ENCODE results near the gene CAMTA1. TPM values are rescaled to one million over a fixed set of nuclear protein-coding genes. Genes with fewer than 3 reads are reported as not detected.
A peak's percentile ranks its signal among the peaks of the same experiment; 100 is the strongest.

CAMTA1 gene
- total and polyA plus RNA-seq, 4 donors, result 48.1 to 140 (median 52.3) TPM

DNA sequence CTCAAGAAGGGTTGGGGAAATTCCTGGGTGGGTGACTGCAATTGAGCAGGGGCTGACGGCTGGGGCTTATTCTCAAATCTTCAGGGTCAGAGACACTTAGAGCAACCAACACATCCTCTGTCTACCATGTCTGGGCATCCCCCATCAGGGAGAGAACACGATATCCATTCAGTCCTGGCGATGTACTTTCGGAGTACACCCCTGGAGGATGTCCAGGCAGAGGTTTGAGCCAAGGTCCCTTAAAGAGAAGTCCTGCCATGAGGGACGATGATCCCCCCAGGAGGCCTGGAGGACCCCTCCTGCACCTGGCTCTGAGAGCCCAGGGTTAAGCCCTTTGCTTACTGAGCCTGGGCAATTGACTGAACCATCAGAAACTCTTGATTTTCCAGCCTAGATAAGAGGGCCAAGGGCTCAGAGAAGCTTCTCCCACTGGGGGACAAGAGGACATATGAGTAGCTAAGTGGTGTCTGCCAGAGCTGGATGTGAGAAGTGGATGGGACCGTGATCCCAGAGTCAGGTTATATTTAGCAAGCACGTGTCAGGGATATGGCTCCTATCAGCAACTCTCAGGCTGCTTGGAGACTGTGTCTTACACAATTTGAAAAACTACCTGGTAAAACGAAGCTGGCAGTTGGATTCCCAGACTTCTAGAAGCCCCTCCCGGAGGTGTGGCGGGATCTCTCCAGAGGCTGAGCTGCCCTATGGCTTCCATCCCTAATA is 732.5 kb downstream of the CAMTA1 start:
- no peaks in the 10 kb centered on the region for H3K9me3 ChIP-seq (ENCODE audit: control insufficient read depth in 4 of 4, insufficient read depth in 3 of 4, low read length in 3 of 4)
- WGBS, 2 donors, result 83 to 89% methylated on average over 10 of the region's 10 CpGs
- TF ChIP-seq CTCF (IDR thresholded peaks at IDR 0.05; ENCODE audit: control extremely low read depth, extremely low read depth), result no peak
- peaks cover 0 to 3% (median 0%) of the 10 kb centered on the region in 3 donors for H3K27me3 ChIP-seq (ENCODE audit: control insufficient read depth in 3 of 3, insufficient read depth in 3 of 3, low read length in 2 of 3)
- no peak for ATAC-seq (ENCODE audit: insufficient read depth, low FRiP score)
- peak overlapping the region in 1 of 2 donors; percentile 74 for H3K27ac ChIP-seq (ENCODE audit: low read depth in 1 of 2, low read length in 1 of 2)
- DNase-seq, result no peak
- no peak overlapping the region for H3K4me3 ChIP-seq
- no peak overlapping the region for H3K9ac ChIP-seq (ENCODE audit: insufficient read depth in 1 of 2, low read length in 2 of 2)
- H3K4me1 ChIP-seq (ENCODE audit: control insufficient read depth in 5 of 5, insufficient read depth in 5 of 5, low read length in 5 of 5), result peaks cover 0 to 3% (median 0%) of the 10 kb centered on the region in 5 donors
- H3K36me3 ChIP-seq (ENCODE audit: control insufficient read depth in 4 of 4, insufficient read depth in 4 of 4, low read length in 4 of 4), result no peaks in the 10 kb centered on the region

DNA sequence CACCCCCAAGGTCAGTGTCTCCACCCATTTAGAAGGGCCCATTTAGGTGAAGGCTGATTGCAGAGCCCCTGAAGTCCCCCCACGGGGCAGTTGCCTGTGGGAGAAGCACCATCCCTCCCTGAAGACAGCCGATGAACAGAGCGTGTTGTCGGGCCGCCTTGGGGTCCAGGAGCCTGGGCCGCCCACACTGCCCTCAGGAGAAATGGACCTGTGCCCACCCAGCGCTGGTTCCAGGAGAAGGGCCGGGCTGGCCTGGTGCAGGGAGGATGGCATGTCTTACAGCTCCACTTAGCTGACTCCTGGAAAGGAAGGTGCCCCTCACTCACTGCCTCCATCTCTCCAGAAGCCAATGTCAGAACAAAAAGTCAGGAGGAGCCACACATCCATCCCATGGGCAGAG is 733.2 kb downstream of the CAMTA1 start:
- no peak for TF ChIP-seq CTCF (IDR thresholded peaks at IDR 0.05; ENCODE audit: control extremely low read depth, extremely low read depth)
- Histone ChIP-seq H3K27me3 (ENCODE audit: control insufficient read depth in 3 of 3, insufficient read depth in 3 of 3, low read length in 2 of 3) (peaks cover 0 to 3% (median 0%) of the 10 kb centered on the region in 3 donors), H3K36me3 (ENCODE audit: control insufficient read depth in 4 of 4, insufficient read depth in 4 of 4, low read length in 4 of 4) (no peaks in the 10 kb centered on the region), H3K9ac (ENCODE audit: insufficient read depth in 1 of 2, low read length in 2 of 2) (no peak overlapping the region), H3K4me1 (ENCODE audit: control insufficient read depth in 5 of 5, insufficient read depth in 5 of 5, low read length in 5 of 5) (peaks cover 0 to 3% (median 0%) of the 10 kb centered on the region in 5 donors), H3K27ac (ENCODE audit: low read depth in 1 of 2, low read length in 1 of 2) (peak overlapping the region in 1 of 2 donors; percentile 5), H3K4me3 (no peak overlapping the region), H3K9me3 (ENCODE audit: control insufficient read depth in 4 of 4, insufficient read depth in 3 of 4, low read length in 3 of 4) (no peaks in the 10 kb centered on the region)
- ATAC-seq (ENCODE audit: insufficient read depth, low FRiP score) (no peak), DNase-seq (no peak)
- WGBS, 2 donors, result 89 to 94% methylated on average over 8 of the region's 8 CpGs

- H3K4me1 ChIP-seq (ENCODE audit: control insufficient read depth in 5 of 5, insufficient read depth in 5 of 5, low read length in 5 of 5), result peaks cover 0 to 3% (median 0%) of the 10 kb centered on the region in 5 donors
- H3K27me3 ChIP-seq (ENCODE audit: control insufficient read depth in 3 of 3, insufficient read depth in 3 of 3, low read length in 2 of 3), result peaks cover 0 to 3% (median 0%) of the 10 kb centered on the region in 3 donors
- DNase-seq (no peak), ATAC-seq (ENCODE audit: insufficient read depth, low FRiP score) (no peak)
- H3K4me3 ChIP-seq, result no peak overlapping the region
- no peaks in the 10 kb centered on the region for H3K9me3 ChIP-seq (ENCODE audit: control insufficient read depth in 4 of 4, insufficient read depth in 3 of 4, low read length in 3 of 4)
- no peak for TF ChIP-seq CTCF (IDR thresholded peaks at IDR 0.05; ENCODE audit: control extremely low read depth, extremely low read depth)
- 91 to 96% methylated on average over 8 of the region's 8 CpGs for WGBS, 2 donors
- no peak overlapping the region for H3K9ac ChIP-seq (ENCODE audit: insufficient read depth in 1 of 2, low read length in 2 of 2)
- H3K27ac ChIP-seq (ENCODE audit: low read depth in 1 of 2, low read length in 1 of 2), result no peak overlapping the region
- no peaks in the 10 kb centered on the region for H3K36me3 ChIP-seq (ENCODE audit: control insufficient read depth in 4 of 4, insufficient read depth in 4 of 4, low read length in 4 of 4)
These were observed 734.1 kb downstream of the CAMTA1 start for GRCh38 chr1:7519181-7519860.

Measured in lung (tissue), 12 donors.